GM12864 (cell line): ENCODE data around the gene ALS2CL.

Experiments
- DNase-seq: peaks from one replicate; pipeline ENCODE4 v3.0.0-alpha.2; 2011; ENCODE audit warnings: low read depth
- H3K4me3 ChIP-seq: 2 replicates; pipeline ENCODE4 v1.5.1; 2011; ENCODE audit warnings: mild to moderate bottlenecking, low read depth, low read length, control low read depth
- CTCF ChIP-seq: IDR thresholded peaks from 2 replicates; pipeline ENCODE4 v1.5.1; 2011; ENCODE audit warnings: low read depth, mild to moderate bottlenecking, moderate library complexity, low read length, control low read depth, inconsistent platforms; ENCODE audit errors: missing control alignments

ALS2CL gene

GRCh38 chr3:46693892-46694226 is 380 bp upstream of the ALS2CL start:
- no peak for DNase-seq
- peak overlapping the region; percentile 33; the same call in 1 of the 2 replicates for H3K4me3 ChIP-seq
- no peak for TF ChIP-seq CTCF

GRCh38 chr3:46692566-46692990 is 901 bp downstream of the ALS2CL start:
- no peak for DNase-seq
- no peak for TF ChIP-seq CTCF
- H3K4me3 ChIP-seq = no peak overlapping the region; the same call in 1 of the 2 replicates

- no peak for TF ChIP-seq CTCF
- DNase-seq = no peak
- H3K4me3 ChIP-seq = no peak overlapping the region
Observed at GRCh38 chr3:46690798-46691197, 2.7 kb downstream of the ALS2CL start.

GRCh38 chr3:46685446-46685845 is 8.0 kb downstream of the ALS2CL start:
- DNase-seq = no peak
- no peak overlapping the region for H3K4me3 ChIP-seq
- no peak for TF ChIP-seq CTCF

GRCh38 chr3:46684891-46685290 is 8.6 kb downstream of the ALS2CL start:
- H3K4me3 ChIP-seq = no peak overlapping the region
- no peak for DNase-seq
- no peak for TF ChIP-seq CTCF

GRCh38 chr3:46682974-46683373 is 10.5 kb downstream of the ALS2CL start:
- TF ChIP-seq CTCF = no peak

GRCh38 chr3:46681856-46682540 is 11.5 kb downstream of the ALS2CL start:
- no peak for TF ChIP-seq CTCF
- H3K4me3 ChIP-seq = no peak overlapping the region
- DNase-seq = no peak

More at GRCh38 chr3:46682974-46683373, 10.5 kb downstream of the ALS2CL start:
- no peak for DNase-seq
- H3K4me3 ChIP-seq = no peak overlapping the region
